Ureter (tissue), 1 donor: ENCODE data around the gene ETV1. TPM values are rescaled to one million over a fixed set of nuclear protein-coding genes. Genes with fewer than 3 reads are reported as not detected.

Experiments used
- DNase-seq: peaks from one replicate; pipeline ENCODE4 v3.0.0-alpha.2; 2020; ENCODE audit warnings: low spot score
- total RNA-seq: library from RNA; stranded (reverse); gene quantifications from one replicate; pipeline ENCODE4 v1.2.4, GENCODE V29; 2023
- donor health status: DM: yes; HTN: yes; CAD: no.

ETV1 gene
- total RNA-seq = 8.5 TPM

DNA sequence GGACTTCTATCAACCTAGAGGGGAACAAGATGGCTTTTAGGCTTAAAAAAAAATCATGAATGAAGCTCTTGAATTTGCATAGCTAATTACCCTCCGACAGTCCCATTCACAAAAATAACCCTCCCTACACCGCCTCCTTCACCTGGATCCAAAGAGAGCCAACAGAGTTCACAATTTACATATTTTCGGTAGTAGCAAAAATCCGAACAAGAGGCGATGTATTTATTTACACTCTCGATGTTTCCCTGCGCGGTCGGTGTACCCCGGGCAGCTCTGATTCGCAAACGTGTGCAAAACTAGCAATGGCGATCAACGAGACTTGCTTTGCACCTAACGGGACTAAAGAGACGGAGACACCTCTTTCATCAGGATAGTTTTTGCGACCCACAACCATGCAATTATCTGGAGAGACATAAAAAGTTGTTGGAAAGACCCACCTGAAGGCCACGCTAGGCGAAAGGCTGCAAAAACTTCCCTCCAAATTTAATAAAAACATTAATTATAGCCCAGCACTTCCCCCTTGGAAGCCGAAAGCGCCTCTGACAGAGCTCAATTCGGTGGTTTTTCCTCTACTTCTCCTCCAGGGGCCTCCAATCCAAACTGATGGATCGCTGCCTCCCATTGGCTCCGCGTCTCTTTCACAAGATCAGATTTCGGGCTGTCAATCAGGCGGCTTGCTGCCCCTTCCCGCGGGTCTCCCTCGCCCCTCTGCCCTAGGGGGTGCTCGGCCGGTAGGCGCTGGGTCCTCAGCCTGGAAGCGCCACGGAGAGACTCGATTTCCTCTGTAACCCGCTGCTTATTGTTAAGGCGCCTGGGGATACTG lies at the start of gene ETV1:
Gene ETV1 (minus strand): TSS at position 541 of the 823 bp plus-strand sequence. CDS start 614 bp downstream, outside the sequence.
- peak; percentile 58 for DNase-seq

GRCh38 chr7:14024406-14024805 lies 34.9 kb upstream of the ETV1 start:
- no peak for DNase-seq

DNA sequence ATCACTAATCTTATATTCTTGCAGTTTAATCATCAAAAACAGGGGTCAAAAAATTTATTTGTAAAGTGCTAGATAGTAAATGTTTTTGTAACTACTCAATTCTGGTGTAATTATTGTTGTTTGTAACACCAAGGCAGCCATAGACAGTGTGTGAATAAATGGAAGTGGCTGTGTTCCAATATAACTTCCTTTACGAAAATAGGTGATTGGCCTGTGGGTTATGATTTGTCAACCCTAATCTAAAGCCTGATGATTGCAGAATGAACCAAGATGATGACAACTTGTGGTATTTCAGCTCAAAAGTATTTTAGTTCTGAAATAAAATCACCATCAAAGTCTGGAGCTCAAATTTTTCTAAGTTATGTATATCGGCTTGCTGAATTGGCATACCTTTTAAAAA lies 34.4 kb upstream of the ETV1 start:
- DNase-seq = no peak

- DNase-seq = no peak
These were observed 33.9 kb upstream of the ETV1 start for GRCh38 chr7:14023342-14023741.

GRCh38 chr7:14021069-14021468 lies 31.6 kb upstream of the ETV1 start:
- no peak for DNase-seq

DNA sequence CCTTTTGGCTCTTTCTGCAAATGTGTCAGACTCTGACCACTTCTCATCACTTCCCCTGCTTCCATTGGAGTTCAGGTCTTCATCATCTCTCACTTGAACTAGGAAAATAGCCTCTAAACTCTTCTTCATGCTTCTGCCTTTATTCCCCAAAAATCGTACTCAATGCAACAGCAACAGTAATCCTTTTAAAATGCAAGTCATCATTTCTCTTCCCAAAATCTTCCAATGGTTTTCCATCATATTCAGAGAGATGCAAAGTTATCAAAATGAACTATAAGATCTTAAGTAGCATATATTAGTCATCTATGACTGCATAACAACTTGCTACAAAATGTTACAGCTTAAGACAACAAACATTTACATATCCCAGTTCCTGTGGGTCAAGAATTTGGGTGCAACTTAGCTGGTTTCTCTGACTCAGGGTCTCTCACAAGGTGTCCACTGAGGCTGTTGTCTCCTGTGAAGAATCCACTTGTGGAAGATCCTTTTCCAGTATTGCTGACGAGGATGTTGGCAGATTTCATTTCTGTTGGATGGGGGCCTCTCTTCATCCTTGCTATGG lies 31.0 kb upstream of the ETV1 start:
- DNase-seq = no peak

GRCh38 chr7:14018751-14019150 lies 29.3 kb upstream of the ETV1 start:
- no peak for DNase-seq

- no peak for DNase-seq
These were observed 27.5 kb upstream of the ETV1 start for GRCh38 chr7:14016950-14017349.

DNA sequence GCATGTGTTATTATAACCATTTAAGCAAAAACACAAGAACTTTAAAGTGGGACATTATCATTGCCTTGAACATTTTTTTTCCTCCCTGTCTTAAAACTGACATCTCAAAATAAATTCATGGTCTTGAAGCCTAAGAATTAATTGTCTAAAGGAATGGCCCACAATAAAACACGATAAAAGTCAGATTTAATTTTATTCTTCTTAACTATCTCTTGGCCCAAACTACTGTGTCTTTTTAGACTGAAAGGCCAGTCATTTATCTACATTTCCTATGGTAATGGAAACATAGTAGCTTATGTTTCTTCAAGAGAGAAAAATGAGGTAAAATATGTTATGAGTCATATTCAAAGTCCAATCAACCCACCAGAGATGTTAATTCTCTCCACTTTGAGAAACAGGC lies 24.4 kb upstream of the ETV1 start:
- no peak for DNase-seq

DNA sequence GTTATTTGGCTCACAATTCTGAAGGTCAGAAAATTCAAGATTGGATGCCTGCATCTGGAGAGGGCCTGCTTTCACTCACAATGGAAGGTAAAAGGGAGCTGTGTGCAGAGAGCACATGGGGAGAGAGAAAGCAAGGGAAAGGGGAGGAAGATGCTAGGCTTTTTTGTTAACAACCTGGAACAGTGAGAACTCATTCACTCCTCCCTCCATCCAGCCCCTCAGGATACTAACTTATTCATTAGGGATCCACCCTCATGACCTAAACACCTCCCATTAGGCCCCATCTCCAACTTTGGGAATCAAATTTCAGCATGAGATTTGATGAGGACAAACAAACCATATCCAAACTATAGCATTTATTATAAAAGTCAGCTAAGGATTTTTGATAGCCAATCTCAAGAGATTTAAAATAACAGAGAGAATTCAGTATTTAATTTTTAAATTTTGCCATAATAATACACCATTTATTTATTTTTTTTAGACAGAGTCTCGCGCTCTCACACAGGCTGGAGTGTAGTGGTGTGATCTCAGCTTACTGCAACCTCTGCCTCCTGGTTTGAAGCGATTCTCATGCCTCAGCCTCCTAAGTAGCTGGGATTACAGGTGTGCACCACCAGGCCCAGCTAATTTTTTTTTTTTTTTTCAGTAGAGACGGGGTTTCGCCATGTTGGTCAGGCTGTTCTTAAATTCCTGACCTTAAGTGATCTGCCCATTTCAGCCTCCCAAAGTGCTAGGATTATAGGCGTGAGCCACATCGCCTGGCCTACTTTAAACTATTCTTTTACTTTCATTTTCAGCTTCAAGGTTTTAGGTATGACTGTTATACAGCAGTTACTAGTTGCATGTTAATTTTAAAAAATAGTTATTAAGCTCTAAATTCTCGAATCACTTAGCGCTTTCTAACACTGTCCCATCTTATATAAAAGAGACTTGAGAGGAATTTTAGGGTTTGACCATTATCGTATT lies 20.3 kb upstream of the ETV1 start:
- DNase-seq = no peak

GRCh38 chr7:14001139-14001538 lies 11.7 kb upstream of the ETV1 start:
- DNase-seq = no peak

- no peak for DNase-seq
These were observed 10.8 kb upstream of the ETV1 start for GRCh38 chr7:14000247-14000646.

GRCh38 chr7:13998866-13999265 lies 9.4 kb upstream of the ETV1 start:
- no peak for DNase-seq

- no peak for DNase-seq
These were observed 3.1 kb upstream of the ETV1 start for GRCh38 chr7:13992596-13992964.

DNA sequence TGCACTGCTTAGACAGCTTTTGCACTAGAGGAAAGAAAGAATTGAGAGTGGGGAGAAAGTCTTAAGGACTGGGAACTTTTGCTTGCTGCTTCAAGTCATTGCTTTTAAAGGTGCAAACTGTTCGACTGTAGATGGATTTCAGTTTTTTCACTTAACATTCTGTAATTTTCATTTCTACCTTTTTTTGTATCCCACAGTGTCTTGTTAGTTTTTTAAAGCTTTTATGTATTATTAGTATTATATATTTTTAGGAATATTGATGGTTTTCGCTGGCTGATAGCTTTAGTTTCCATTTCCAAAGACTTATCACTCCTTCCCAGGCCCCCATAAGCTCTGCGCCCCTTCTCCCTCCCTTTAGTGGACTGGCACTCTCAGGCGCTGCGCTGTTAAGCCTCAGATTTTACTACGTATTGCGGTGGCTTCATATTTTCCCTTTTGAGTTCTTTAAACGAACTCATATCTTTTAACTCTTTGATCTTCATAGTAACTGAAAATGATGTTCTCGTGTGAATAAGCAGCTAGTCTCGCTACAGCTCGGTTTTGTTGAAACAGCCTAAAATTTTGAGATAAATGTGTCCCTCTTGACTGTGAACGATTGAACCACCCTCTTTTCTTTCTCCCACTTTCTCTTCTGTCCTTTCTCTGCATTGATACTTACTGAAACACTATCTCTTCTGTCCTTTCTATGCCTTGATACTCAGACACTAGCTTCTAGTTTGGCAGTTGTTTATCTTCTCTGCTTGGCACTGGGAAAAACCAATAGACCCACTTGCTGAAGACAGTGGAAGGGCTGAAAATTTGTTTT lies 2.5 kb upstream of the ETV1 start:
- no peak for DNase-seq

- DNase-seq = peak; percentile 96
These were observed 1.7 kb upstream of the ETV1 start for GRCh38 chr7:13990984-13991790.

- DNase-seq = no peak
These were observed 985 bp upstream of the ETV1 start for GRCh38 chr7:13990319-13990983.

- DNase-seq = no peak
These were observed 461 bp upstream of the ETV1 start for GRCh38 chr7:13989949-13990305.

- DNase-seq = no peak
These were observed 738 bp downstream of the ETV1 start for GRCh38 chr7:13988731-13989125.

- no peak for DNase-seq
These were observed 1.4 kb downstream of the ETV1 start for GRCh38 chr7:13988065-13988464.
